CD4-positive, alpha-beta T cell treated with Interleukin-15 for 4 hours (primary cell): ENCODE data around the gene LRRC41.
A peak's percentile ranks its signal among the peaks of the same experiment; 100 is the strongest.
"Not testable (repeated sequence)": the region's sequence is repeated elsewhere in the genome, so short reads cannot be mapped to it uniquely, and the experiment has no call there.

ENCODE experiments used
- DNase-seq: peaks from one replicate; pipeline ENCODE4 v3.0.0-alpha.2; 2020; ENCODE audit warnings: low spot score

The LRRC41 gene

GRCh38 chr1:46303038-46303871 lies at the start of gene LRRC41, which contains the start of gene UQCRH:
LRRC41 (minus strand) TSS chr1:46303616; CDS start chr1:46303322, 294 bp downstream.
UQCRH (plus strand) TSS chr1:46303698; CDS start chr1:46303767, 69 bp downstream.
- DNase-seq = peak; percentile 96

GRCh38 chr1:46352363-46352762 lies 48.9 kb upstream of the LRRC41 start:
- DNase-seq = no peak

- no peak for DNase-seq
These were observed 41.9 kb upstream of the LRRC41 start for GRCh38 chr1:46345281-46345680.

- no peak for DNase-seq
These were observed 41.1 kb upstream of the LRRC41 start for GRCh38 chr1:46344481-46344880.

GRCh38 chr1:46343705-46344104 lies 40.3 kb upstream of the LRRC41 start:
- DNase-seq = no peak

- DNase-seq = no peak
These were observed 39.9 kb upstream of the LRRC41 start for GRCh38 chr1:46343351-46343695.

- DNase-seq = no peak
These were observed 39.4 kb upstream of the LRRC41 start for GRCh38 chr1:46342677-46343350.

- no peak for DNase-seq
These were observed 38.8 kb upstream of the LRRC41 start for GRCh38 chr1:46342084-46342656.

- DNase-seq = no peak
These were observed 38.0 kb upstream of the LRRC41 start for GRCh38 chr1:46341222-46342083.

GRCh38 chr1:46340404-46341221 lies 37.2 kb upstream of the LRRC41 start, which contains the start of gene NSUN4:
NSUN4 (plus strand) TSS chr1:46340807; CDS start chr1:46340827, 20 bp downstream.
- peak; percentile 83 for DNase-seq

- DNase-seq = not testable (repeated sequence)
These were observed 34.0 kb upstream of the LRRC41 start for GRCh38 chr1:46337409-46337808.

- DNase-seq = no peak
These were observed 31.7 kb upstream of the LRRC41 start for GRCh38 chr1:46335081-46335480.

- DNase-seq = no peak
These were observed 30.6 kb upstream of the LRRC41 start for GRCh38 chr1:46334030-46334384.

- no peak for DNase-seq
These were observed 30.0 kb upstream of the LRRC41 start for GRCh38 chr1:46333300-46334029.

GRCh38 chr1:46331786-46332540 lies 28.5 kb upstream of the LRRC41 start:
- DNase-seq = not testable (repeated sequence)

- DNase-seq = not testable (repeated sequence)
These were observed 27.0 kb upstream of the LRRC41 start for GRCh38 chr1:46330381-46330780.

GRCh38 chr1:46329807-46330206 lies 26.4 kb upstream of the LRRC41 start:
- not testable (repeated sequence) for DNase-seq

- not testable (repeated sequence) for DNase-seq
These were observed 24.8 kb upstream of the LRRC41 start for GRCh38 chr1:46328182-46328581.

GRCh38 chr1:46325285-46326076 lies 22.1 kb upstream of the LRRC41 start:
- DNase-seq = not testable (repeated sequence)
